GM18505 (cell line): ENCODE data around the gene EYA2.

ENCODE experiments used
- ATAC-seq: cut with Tn5 transposase; IDR thresholded peaks from one replicate; pipeline ENCODE4 v1.9.1; 2021; ENCODE audit not compliant: unreplicated experiment
- POLR2A ChIP-seq: IDR thresholded peaks from 4 replicates; pipeline ENCODE4 v1.6.1; 2011; ENCODE audit warnings: borderline replicate concordance; ENCODE audit not compliant: insufficient read depth, insufficient read length; ENCODE audit errors: extremely low read depth

The EYA2 gene

DNA sequence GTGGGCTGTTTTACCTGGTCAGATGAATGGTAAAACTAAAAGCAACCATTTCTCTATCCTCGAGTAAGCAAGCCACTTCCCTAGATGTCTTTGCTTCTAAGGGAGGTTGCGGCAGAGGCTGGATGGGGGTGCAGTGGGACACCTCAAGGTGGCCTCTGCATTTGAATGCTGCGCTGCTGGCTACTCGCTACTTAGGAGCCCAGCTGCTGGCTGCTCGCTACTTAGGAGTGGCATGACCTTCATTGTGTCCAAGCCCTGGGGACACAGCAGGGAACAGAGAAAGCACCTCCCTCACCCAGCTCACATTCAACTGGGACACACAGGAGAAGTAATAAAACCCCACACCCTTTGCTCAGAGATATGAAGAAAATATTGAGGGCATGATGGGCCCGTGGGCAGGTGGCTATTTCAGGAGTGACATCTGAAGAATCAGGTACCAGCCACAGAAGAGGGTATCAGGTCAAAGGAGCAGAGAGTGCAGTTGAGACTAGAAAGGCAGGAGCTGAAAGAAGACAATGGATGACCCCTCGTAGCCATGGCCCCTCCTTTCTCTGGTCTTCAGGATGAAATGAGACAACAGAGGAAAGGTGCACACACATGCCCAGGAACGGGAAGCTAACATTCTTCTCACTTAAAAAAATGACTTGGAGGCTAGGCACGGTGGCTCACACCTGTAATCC is 312.5 kb downstream of the EYA2 start:
- no peak for ATAC-seq
- TF ChIP-seq POLR2A = no peak

DNA sequence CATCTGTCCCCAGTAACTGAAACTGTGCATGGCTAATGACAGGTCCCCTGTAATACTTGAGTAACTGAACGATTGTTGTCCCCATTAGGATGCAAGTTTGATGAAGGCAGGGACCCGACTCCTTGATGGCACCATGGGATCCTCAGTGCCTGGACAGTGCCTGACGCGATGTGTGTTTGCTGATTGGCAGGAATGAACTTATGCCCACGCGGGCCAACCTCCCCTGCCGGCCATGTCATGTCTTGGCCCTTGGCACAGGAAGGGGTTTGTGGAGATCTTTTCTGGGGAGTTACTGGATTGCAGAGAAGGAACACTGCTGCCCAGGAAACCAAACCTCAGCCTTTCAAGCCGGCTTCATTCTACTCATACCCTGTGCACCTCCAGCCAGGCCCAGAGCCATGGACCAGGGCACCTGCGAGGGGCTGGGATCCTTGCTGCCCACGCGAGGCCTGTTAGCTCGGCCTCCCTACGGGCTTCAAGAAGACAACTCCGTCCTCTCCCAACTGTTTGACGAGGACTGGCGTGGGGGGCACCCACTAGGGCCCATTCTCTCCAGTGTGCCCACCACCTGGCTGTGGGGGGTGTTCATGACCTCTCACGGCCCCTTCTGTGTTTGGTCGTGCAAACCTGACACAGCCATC is 314.0 kb downstream of the EYA2 start:
- ATAC-seq = no peak
- TF ChIP-seq POLR2A = no peak

DNA sequence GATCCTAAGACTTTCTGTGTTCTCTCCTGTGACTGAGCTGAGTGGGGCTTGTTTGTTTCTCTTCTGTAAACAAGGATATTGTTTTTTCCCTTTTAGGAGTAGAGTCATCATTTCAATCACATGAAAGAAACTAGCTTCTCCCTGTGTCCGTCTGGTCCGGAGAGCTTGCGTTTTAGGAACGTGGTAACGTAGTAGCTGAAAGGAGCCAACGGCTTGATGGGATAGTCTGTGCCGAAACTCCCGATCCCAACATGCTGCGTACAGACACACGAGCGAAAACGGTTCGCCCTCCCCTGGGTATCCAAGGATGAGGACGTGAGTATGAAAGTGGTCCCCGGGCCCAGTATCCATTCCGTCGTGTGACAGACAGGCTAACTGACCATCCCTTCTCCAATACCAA is 315.3 kb downstream of the EYA2 start:
- no peak for TF ChIP-seq POLR2A
- ATAC-seq = no peak

DNA sequence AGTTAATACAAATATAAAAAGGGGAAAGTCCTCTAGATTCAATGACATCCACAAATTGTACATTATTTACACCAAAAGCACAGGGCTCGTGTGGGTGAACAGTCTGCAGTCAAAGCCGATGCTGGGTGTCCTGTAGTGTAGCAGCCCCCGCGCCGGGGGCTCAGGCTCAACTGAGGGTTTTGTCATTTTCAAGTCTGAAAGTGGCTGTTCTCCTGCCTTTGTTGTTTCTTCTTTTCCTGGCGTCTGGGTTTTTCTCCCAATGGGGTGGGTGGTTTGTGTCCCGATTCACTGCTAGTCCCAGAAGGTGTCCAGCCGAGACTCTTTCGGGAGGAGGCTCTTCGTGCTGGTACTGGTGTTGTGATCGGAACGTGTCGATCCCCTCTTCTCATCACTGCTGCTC is 315.8 kb downstream of the EYA2 start:
- ATAC-seq = no peak
- TF ChIP-seq POLR2A = no peak

DNA sequence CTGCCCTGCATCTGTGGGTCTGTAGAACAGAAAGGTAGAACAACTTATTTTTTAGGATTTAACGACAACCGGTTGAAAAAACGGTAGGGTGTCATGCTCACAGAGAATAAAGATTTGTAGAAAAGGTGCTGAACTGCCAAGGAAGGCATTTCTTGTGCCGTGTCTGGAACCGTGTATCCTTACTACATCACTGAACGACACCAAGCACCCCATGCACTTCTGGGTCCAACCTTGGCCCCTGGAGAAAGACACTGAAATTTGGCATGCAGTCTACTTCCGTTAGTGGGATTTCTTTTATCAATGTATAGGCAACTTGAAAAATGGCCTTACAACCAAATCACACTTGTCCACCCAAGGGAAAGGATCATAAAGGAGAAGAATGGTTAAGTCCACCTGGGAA is 316.4 kb downstream of the EYA2 start:
- TF ChIP-seq POLR2A = no peak
- ATAC-seq = no peak

DNA sequence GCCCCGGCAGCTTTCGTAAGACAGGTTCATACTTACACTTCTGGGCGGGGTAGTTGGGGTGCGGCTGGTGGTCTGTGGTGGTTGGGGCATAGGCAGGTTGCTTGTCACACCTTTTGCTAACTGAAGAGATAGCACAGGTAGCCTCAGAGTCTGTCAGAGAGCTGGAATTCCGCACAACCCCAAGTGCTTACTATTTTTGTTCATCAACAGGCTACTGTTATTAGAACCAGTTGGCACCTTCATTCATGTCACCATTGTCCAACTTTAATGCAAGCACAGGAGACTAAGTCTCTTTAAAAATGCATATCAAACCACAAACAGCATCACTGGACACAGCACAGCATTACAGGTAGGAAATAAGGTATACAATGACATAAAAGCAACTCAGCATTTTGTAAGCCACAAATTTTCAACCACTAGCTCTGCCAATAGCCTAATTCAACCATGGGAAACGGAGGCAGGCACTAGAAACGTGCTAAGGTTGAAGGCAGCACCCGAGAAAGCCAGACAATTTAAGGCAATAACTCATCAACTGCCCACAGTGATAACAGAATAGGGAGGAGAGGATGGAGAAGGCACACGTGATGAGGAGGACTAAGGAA is 318.1 kb downstream of the EYA2 start:
- TF ChIP-seq POLR2A = no peak
- ATAC-seq = no peak

DNA sequence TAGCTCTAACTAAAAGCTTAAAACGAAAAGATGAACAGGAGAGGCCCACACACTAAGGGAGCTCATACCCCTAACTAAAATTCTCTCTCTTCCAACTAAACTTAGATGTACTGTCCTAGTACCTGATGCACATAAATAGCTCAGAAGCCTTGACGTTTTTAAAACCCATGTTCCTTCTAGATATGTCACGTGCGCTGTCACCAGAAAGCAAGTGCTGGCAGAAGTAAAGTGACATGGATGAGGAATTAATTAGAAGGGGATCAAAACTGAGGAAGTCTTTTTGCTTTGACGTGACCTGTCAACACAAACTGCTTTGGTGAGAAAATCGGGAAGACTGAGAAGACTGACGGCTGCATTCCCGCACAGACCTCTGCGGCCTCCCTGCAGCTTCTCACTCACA is 319.3 kb downstream of the EYA2 start:
- TF ChIP-seq POLR2A = no peak
- no peak for ATAC-seq

DNA sequence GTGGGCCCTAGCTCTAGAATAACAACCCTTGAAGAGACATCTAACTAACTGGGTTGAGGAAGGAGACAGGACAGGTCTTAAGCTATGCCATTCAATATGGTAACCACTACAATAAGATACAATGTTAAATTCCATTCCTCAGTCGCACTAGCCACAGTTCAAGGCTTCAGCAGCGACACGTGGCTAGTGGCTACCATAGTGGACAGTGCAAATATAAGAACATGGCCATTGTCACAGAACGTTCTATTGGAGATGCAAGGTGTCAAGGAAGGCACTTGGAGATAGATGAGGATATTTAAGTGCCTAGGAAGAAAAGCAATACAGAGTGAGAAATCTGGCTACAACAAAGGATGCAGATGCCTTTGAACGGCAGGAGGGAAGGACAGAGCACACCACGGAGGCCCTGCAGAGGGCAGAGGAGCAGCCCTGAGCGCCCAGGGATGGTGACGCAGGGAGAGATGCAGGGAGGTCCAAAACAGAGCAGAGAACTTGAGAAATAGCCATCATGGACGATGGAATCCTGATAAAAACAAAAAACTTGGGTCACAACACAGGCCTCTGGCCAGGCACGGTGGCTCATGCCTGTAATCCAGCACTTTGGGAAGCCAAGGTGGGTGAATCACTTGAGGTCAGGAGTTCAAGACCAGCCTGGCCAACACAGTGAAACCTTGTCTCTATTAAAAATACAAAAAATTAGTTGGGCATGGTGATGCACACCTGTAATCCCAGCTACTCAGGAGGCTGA is 321.2 kb downstream of the EYA2 start:
- ATAC-seq = no peak
- TF ChIP-seq POLR2A = no peak

DNA sequence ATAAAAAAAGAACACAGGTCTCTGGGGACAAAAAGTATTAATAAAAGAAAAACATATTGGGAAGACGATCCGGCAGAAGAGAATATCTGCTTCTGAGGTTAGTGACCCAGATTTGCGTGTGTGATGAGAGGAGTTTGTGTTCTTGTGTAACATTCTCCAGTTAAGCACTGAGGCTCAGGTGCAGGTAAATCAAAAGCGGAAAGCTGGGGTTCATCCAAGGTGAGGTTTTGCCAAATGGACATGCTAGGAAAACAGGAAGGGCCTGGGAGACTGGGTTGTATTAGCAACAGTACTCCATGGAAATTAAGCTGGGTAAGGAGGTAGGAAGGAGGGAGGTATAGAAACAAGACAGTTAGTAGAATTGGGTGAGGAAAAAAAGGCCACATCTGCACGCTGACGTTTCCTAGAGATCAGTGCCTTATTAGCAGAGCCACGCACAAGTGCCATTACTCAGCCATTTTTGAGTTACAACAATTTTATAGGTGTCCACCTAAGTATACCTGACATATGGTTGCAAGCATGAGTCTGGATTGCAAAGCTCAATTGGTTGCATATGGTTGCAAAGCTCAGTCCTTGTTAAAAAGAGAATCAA is 322.3 kb downstream of the EYA2 start:
- no peak for TF ChIP-seq POLR2A
- ATAC-seq = no peak

DNA sequence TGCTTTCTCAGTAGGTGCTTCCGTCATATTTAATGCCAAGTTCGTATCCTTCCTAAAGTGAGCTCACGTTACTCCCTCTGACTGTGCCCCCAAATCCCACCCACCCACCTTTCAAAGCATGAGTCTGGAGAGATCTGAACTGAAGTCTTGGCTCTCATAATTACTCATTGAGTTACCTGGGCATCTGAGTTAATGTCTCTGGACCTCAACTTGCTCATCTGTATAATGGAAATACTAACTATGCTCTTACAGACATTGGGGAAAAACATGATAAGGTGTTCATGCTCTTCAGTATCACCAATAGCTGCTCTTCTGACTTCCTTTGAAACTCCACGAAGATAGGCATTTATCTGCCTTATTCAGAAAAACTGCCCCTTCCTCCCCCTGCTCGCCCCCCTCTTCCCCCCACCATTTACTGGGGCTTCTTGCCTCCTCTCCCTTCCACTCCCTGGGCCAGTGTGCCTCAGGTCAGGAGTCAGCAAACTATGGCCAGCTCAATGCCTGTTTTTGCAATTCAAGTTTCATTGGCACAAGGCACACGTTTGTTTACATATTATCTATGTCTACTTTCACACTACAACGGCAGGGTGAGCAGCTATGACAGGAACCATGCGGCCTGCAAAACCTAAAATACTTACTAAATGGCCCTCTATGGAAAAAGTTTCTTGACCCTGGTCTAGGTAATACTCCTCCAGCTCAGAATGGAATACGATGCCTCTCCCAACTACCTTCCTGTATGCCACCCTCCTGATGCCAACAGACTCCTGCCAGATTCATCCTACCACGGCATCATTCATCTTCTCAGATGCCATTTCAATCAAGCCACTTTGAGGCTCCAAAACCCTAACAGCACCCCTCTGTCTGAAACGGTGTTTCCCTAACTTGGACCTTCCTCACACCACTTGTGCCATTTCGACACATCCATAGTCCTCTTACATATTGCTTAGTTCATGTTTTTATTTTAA is 323.1 kb downstream of the EYA2 start:
- no peak for TF ChIP-seq POLR2A
- no peak for ATAC-seq

DNA sequence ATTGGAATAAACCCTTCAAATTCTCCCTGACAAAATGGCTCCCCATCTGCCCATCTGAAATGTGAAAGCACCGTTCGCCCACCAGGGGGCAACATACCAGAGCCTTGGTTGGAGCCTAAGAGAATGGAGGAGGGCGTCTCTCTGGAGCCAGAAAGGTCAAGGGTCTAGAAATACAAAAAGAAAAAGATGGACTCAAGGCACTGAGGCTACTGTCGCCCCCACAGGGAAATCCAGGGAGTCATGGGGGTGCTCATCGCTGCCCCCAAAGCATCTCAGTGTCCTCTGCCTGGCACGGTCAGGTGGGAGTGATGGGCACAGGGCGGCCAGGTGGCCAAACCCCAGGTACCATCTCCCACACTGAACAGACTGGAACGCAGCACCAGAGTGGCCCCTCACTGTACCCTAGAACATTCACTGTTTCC is 325.5 kb downstream of the EYA2 start:
- no peak for ATAC-seq
- no peak for TF ChIP-seq POLR2A

DNA sequence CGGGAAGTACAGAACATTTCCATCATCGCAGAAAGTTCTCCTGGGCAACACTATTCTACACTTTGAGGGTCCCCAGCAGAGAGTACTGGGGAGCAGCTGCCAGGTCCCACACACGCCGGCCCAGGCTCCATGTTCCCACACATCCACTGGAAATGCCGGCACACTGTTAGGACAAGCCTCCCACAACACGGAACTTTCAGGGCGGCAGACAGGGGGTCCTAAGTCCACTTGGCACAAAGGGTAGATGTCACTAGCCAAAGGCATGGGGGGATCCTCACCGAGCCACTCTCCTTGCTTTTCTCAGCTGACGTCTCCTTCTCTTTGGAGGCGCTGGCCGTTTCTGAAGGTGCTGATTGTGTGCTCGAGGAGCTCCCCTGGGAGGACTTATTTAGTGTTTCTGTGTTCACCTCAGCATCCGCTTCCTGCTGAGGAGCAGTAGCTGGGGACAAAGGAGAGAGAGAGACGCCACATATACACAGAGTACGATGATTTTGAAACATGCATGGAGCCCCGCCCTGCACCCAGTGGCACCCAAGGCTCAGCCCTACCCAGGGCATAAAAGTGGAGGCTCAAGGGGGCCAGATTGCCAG is 326.5 kb downstream of the EYA2 start:
- ATAC-seq = no peak
- no peak for TF ChIP-seq POLR2A
